ENCODE results near the gene PTPRG.
"Not testable (repeated sequence)": the region's sequence is repeated elsewhere in the genome, so short reads cannot be mapped to it uniquely, and the experiment has no call there.

PTPRG gene

DNA sequence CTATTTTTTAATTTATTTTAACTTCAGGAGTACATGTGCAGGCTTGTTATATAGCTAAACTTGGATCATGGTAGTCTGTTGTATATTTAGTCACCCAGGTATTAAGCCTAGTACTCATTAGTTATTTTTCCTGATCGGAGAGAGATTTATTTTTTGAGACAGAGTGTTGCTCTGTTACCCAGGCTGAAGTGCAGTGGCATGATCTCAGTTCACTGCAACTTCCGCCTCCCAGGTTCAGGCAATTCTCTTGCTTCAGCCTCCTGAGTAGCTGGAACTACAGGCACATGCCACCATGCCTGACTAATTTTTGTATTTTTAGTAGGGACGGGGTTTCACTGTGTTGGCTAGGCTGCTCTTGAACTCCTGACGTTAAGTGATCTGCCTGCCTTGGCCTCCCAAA, 477.4 kb downstream of the PTPRG start:
- not testable (repeated sequence) for DNase-seq

DNA sequence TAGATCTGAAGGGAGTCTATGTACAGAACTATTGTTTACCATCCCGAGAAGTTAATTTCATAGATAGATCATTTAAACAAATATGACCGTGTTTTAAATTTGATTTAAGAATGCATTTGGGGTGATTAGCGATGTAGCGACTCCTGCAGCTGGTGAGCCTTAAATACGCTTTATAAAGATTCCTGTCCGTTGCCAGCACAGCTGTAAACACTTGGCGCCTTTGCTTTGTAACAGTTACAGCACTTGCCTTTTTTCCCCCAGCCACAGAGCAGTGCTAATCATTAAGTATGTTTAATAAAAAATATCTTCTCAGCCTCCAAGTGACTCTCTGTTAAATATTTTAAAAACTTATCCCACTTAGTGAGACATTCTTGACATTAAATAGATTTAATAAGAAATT, 478.2 kb downstream of the PTPRG start:
- DNase-seq = no peak

DNA sequence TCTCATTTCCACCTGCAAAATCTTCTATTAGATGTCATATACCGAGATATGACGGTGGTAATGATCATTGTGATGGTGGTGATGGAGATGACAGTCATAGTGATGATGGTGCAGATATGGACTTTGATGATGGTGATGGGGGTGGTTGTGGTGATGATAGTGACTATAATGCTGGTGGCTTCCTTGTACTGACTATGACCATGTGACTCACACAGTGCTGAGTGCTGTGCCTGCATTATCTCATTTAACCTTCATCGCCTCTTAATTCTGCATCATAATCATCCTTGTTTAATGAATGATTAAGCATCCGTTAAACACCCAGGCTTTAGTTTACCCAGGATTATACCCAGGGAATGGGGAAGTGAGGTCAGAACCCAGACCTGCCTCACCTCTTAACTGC, 480.3 kb downstream of the PTPRG start:
- DNase-seq = no peak

DNA sequence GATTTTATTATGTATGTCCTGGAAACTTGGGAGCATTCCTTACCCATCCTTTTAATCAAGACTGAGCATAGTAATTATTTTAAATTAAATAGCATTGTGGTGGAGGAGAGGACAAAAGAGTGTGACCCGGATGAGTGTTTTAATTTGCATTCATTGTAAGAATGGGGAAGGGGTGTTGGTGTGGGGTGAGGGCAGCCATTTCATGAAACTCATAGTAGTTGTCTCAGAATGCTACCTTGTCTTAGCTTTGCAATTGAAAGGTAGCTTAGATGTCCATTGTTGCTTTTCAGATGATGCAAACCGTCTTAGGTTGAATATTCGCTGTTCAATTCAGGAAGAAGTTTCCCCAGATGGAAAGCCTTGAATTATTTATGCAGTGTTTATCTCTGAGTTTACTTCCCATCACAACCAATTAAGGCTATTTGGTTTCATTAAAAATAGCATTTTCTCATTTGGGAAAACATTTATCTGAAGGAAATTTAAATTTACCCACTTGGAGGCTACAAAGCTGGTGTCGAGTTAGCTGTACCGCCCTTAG, 483.6 kb downstream of the PTPRG start:
- DNase-seq = no peak

DNA sequence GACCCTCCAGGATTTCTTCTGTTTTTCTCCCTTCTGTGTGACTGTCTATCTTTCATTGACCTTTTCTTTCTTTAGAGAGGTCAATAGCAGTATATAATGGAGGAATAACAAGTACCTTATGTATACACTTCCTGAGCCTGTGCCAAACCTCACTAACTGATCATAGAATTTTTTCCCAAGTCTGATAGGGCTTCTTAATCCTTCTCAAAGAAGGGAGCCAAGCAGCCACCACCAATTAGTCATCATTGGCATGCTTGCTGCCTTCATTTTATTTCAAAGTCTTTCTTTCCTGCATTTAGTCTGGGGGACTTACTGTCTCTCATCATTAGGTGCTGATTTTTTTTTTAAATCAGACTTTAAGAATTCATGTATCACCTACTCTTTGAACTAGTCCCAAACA, 485.0 kb downstream of the PTPRG start:
- DNase-seq = no peak

DNA sequence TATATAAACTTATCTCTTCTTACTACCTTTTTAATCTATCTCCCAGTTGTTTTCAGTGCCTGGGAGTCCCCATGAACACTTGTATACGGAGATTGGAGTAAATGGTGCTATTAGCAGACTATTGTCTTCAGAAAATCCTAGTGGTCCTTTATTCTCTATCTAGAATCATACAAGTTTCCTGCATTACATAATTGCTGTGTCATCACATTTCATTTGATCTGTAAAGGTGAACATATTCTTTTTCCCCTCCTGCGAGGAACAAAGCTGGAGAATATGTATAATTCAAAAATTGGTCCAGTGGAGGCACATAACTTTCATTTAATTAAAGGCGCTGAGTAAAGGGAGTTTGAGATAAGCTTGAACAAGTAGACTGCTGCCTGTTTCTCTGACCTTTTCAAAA, 487.2 kb downstream of the PTPRG start:
- DNase-seq = no peak

DNA sequence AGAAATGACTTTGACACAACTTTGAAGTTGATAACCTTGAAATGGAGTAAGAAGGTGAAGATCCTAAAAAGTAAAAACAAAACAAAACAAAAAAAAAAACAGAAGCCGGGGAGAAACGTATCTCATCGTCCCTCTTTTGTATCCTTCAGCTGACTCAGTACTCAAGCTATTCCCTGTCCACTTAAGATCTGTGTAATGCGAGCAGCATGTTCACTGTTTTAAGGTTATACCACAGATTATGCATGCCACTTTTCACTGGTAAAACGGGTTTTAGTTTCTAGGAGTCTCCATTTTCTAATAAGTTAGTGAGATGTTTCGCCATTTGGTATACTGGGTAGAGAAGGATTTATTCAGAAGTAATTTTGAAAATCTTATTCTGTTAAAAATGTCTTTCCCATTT, 487.7 kb downstream of the PTPRG start:
- DNase-seq = no peak

DNA sequence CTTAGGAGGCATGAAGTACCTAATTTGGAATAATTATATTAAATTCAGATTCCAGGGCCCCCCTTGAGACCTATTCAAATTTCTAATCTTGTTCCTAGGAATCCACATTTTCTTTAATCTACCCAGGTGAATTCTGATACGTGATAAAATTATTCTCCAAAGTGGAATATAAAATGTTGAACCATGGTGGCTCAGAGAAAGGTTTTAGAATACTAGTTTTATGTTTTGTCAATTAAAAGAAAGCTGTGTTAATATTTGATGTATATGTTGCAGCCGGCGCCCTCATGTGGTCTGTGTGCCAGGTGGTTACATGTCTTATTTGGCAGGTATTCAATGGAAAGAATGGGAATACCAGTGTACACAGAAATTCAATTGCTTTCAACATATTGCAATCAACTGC, 490.1 kb downstream of the PTPRG start:
- peak in 1 of 2 experiments; percentile 11 for DNase-seq

DNA sequence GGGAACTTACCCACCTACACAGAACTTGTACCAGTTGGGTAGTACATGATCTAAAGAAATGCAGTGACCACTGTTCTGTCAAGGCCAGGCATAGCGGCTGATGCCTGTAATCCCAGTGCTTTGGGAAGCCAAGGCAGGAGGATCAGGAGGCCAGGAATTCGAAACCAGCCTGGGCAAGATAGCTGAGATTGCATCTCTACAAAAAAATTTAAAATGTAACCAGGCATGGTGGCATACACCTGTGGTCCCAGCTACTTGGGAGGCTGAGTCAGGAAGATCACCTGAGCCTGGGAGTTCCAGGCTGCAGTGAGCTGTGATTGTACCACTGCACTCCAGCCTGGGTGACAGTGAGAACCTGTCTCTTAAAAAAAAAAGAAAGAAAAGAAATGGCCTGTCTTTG, 491.0 kb downstream of the PTPRG start:
- no peak for DNase-seq

DNA sequence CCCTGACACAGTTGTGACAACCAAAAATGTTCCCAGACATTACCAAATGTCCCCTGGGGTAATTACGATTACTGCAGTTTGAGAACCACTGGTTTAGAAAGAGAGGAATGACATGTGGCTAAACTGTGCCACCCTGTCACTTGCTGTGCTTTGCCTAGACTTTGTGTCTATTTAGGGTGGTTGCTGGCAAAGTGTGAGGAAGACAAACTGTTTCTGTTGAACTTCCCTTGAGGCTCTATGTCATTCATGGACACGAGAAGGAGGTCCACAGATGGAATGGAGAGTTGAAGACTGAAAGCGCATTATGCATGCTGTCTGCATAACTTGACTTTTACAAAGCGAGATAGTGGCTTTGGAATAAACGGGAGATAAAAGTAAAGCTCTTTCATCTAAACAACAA, 495.3 kb downstream of the PTPRG start:
- no peak for DNase-seq

DNA sequence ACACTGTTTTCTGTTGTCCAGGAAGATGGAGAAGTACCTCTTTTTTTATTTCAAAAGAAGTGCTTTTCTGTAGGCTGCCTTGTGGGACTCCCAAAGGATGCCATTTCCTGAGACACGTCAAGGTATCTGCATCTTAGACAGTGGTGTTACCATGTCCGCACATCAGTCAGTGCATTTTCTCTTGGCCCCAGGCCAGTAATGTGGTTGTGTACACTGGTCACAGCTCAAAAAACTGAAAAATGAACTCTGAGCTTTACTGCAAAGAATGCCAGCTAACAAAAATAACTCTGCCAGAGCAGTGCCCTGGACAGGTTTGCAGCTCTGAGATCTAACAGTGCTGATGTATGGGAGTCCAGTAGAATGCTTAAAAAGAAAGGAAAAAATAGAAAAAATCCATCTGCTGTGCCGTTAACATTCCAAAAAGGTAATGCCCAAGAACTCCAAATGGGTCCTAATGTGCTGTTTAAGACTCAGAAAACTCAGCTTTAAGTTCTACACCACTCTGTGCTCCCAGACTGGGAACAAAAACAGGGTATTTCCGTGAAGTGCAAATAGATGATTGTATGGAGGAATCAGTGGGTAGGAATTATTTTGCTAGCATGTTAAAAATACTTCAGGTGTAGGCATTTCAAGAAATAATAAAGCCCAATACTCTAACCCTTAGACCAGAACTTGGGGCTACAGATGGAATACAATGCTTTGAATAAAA, 496.1 kb downstream of the PTPRG start:
- DNase-seq = no peak

DNA sequence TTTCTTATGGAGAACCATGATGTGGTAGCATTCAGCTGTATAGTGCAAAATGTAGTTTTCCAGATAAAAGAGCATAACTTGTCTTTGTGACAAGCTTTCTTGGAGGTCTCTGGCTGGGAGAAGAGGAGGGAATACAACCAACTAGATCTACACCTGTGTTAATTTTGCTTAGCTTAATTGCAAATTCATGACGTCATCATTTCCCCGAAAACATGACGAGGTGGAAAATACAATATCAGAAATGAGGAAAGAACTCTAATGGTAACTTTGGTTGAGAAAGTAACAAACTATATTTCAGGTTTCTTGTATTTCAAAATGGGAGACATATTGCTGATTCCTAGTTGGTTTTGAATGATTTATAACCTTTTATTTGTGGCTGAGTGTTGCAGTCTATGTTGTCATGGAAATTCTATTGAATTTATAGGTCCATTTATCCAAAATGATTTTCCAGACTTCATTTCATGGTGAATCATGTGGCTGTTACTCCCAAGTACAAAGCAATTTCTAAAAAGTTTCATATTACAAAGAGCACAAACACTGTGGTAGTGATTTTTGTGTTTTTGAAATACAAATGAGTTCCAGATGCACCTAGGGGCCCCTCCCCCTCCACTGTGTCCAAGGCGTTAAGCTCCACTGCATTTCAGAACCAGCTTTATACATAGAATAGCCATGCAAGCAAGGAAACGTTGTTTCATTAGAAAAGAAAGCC, 504.8 kb downstream of the PTPRG start:
- DNase-seq = no peak

DNA sequence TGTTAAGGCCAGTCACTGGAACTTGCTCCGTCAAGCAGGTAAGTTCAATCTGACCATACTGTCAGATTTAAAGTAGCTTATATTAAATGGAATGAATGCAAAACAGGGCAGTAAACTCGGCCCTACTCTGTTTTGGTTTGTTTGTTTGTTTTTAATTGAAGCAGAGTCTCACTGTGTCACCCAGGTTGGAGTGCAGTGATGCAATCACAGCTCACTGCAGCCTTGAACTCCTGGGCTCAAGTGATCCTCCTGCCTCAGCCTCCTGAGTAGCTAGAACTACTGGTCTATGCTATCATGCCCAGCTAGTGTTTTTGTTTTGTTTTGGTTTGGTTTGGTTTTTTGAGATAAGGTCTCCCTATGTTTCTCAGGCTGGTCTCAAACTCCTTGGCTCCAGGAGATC, 507.0 kb downstream of the PTPRG start:
- no peak for DNase-seq

DNA sequence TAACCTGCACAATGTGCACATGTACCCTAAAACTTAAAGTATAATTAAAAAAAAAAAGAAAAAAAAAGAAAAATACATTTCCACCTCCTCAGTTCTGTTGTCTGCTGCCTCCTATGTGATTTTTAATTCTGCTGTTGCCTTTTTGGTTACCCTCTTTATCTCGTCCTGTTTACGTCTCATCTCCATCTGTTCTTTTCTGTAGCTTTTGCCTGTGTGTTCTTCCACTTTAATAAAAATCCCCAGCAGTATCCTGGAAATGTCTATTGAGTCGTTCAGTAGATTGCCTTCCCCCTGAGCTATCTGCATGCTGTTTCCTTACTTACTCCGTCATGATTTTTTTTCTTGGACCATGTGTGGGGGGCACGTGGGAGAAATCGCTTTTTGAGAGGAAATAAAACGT, 509.5 kb downstream of the PTPRG start:
- no peak for DNase-seq

DNA sequence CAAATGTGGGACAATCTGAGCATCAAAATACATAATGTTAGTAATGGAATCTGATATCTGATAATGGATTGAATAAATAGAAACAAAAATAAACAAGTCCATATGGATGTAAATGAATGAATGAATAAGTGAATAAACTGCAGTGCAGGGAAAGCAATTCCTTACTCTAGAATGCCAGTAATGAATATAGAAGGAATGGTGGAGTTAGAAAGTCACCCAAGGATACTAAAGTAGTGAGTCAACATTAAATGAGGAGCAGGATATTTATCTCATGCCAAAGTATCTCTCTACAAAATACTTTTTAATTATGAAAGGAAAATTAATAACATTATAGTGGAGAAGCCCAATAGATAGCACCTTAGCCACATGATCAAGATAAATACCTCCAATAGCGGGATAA, 511.7 kb downstream of the PTPRG start:
- no peak for DNase-seq

DNA sequence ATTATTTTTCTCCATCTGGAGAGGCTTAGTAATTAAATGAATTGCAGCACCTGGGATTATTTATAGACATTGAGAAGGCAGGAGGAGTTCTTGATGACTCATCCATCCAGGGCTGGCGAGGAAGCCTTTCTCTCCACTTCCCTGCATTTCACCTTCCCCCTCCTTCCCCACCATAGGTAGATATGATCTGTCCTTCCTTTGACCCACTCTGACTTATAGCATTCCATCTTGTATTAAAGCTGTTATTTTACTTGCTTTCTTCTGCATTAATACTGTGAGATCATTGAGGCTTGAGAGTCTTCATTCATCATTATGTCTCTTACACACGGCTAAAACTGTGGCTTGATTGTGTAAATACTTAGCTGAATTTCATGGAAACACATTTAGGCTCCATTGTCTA, 523.2 kb downstream of the PTPRG start:
- DNase-seq = no peak

DNA sequence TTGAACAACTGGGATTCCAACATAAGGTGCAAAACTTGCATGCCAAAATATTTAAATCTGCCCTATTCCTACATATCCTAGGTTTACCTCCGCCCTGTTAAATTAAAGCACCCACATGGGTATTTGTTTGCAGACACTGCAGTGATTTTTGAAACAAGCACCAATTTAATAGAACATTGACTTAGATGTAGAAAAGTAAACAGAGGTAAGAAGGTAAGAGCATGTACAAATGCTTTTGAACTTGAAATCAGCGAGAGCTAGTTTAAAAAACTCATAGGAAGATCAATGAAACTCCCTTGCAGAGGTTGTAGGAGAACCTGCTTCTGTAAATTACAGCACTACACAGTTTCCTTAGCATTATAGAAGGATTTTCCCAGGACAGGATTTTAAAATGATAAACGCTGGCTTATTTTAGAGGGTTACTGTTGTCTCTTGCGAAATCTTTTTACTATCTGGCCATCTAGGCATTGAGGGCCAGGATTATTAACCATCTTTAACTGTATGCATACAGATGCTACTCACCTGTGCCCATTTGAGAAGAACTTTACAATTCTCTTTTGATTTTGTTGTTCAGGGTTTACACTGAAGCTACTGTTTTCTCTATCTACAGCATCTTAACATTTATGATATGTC, 527.2 kb downstream of the PTPRG start:
- no peak for DNase-seq

DNA sequence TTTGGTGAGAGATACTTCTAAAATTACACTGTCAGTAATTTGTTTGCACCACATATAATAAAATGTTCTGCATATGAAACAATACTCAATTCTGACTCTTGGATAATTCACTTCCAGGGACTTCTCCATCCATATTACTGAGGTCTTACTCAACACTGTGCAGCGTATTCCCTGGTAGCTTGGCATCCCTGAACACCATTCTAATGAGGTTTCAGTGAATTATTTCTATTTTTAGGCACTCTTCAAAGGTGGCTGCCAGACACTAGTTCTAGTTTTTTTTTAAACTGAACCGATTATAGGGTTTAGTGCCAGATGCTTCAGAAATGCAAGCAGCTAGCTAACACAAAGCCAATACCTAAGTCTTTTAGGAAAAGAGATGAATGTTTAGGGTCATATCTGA, 528.7 kb downstream of the PTPRG start:
- peak in 1 of 2 experiments; percentile 3 for DNase-seq

DNA sequence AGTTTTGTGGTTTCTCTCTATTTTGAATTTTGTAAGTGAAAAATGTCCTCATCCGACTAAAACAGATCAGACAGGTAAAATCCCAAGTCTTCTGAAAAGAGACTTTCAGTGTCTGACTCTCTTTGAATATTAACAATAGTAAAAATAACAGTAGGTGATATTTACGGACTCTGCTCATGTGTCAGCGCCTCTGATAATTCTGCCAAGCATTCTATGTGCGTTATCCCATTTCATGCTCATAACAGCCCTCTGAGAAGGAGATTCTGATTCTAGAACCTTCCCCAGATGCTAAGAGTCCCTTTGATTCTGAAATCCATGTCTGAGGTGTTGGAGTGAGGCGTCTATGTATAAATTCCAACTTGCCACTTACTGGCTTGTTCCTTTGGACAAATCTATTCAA, 529.1 kb downstream of the PTPRG start:
- DNase-seq = no peak

DNA sequence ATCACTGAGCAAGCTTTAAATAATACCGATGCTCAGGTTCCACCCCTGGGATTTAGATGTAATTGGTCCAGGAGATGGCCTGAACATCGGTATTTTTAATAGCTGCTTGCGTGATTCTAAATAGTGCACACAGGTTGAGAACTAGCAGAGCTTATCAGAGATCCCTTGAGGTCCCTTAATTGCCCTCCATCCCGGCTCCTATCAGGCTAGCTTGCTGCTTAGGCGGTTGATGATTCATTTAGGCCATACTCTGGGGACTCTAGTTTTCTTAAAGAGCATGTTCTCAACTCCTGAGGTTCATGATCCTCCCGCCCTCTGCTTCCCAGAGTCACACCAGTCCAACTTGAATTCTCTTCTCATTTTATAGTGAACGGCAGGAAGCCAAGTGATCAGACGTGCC, 531.7 kb downstream of the PTPRG start:
- no peak for DNase-seq

DNA sequence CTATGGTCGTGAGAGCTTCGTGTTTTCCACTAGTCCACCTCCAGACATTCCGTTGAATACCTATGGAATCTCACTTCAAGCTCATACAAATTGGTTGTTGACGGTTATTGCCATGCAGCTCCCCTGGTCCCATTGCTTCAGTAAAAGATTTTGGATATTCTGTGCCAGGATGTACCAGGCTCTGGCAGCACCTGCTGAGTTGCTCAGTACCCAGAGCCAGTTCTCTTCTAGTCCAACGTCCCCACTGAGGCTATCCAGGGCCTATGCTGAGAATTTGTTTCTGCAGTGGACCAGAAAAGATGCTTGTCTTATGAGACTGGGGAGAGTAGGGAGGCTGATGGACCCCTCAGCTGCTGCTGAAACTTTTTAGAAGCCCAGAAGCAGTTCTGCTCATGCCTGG, 533.1 kb downstream of the PTPRG start:
- DNase-seq = no peak

DNA sequence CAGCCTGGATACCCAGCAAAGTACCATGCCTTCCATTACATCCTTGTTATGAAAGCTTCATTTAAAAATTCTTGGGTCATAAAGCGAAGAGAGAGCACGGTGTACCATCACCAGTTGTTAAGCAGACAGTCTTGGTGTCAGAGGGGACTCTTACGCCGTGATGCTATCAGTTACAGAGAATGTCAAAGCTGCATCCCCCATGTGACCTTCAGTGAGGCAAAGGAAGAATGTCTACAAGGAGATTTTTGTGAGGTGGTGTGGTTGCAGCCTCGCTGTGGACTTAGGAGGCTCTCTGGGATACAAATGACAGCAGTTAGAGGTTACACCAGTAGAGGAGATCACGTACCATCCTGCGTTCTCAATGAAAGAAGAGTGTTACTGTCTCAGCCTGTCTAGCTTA, 533.7 kb downstream of the PTPRG start:
- no peak for DNase-seq

DNA sequence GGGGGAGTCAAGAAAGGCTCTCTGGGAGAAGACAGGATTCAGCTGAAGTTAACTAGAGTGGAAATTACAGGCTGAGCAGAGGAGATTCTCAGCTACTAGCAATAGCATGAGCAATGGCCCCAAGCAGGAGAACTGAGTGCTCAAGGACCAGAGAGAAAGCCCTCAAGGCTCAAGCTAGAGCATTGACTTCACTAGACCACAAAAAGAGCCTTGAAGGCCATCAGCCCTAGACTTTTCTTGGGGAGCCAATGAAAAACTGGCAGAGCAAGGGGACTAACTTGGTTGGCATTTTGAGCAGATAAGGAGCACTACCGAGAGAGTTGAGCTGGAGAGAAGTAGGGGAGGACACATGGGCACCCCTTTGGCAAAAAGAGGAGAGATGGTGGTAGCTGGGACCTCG, 534.4 kb downstream of the PTPRG start:
- no peak for DNase-seq

DNA sequence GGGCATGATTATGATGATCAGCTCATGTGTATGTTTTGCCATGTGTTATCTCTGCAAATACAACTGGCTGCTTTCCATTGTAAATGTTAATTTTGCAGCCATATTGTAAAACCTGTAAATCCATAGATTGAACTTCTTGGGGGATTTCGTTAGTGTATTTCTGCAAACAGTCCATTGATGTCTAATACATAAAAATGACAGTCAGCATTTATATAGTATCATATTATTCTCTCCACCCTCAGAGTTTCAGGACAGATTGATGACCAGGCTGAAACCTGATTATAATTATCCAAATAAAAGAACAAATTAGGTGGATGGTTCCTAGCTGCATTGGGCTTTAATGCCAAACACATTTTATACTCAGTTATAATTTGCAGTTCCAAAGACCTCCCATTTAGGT, 535.1 kb downstream of the PTPRG start:
- DNase-seq = no peak
